HG03575 (cell line): ENCODE measurements around the gene DLEC1.

Source experiments
- ATAC-seq: cut with Tn5 transposase; IDR thresholded peaks from one replicate; pipeline ENCODE4 v1.9.1; 2021; ENCODE audit not compliant: unreplicated experiment, insufficient number of reproducible peaks, low FRiP score; ENCODE audit errors: extremely low read depth

DLEC1 gene, protein sequence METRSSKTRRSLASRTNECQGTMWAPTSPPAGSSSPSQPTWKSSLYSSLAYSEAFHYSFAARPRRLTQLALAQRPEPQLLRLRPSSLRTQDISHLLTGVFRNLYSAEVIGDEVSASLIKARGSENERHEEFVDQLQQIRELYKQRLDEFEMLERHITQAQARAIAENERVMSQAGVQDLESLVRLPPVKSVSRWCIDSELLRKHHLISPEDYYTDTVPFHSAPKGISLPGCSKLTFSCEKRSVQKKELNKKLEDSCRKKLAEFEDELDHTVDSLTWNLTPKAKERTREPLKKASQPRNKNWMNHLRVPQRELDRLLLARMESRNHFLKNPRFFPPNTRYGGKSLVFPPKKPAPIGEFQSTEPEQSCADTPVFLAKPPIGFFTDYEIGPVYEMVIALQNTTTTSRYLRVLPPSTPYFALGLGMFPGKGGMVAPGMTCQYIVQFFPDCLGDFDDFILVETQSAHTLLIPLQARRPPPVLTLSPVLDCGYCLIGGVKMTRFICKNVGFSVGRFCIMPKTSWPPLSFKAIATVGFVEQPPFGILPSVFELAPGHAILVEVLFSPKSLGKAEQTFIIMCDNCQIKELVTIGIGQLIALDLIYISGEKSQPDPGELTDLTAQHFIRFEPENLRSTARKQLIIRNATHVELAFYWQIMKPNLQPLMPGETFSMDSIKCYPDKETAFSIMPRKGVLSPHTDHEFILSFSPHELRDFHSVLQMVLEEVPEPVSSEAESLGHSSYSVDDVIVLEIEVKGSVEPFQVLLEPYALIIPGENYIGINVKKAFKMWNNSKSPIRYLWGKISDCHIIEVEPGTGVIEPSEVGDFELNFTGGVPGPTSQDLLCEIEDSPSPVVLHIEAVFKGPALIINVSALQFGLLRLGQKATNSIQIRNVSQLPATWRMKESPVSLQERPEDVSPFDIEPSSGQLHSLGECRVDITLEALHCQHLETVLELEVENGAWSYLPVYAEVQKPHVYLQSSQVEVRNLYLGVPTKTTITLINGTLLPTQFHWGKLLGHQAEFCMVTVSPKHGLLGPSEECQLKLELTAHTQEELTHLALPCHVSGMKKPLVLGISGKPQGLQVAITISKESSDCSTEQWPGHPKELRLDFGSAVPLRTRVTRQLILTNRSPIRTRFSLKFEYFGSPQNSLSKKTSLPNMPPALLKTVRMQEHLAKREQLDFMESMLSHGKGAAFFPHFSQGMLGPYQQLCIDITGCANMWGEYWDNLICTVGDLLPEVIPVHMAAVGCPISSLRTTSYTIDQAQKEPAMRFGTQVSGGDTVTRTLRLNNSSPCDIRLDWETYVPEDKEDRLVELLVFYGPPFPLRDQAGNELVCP (N-terminal part only)

DNA sequence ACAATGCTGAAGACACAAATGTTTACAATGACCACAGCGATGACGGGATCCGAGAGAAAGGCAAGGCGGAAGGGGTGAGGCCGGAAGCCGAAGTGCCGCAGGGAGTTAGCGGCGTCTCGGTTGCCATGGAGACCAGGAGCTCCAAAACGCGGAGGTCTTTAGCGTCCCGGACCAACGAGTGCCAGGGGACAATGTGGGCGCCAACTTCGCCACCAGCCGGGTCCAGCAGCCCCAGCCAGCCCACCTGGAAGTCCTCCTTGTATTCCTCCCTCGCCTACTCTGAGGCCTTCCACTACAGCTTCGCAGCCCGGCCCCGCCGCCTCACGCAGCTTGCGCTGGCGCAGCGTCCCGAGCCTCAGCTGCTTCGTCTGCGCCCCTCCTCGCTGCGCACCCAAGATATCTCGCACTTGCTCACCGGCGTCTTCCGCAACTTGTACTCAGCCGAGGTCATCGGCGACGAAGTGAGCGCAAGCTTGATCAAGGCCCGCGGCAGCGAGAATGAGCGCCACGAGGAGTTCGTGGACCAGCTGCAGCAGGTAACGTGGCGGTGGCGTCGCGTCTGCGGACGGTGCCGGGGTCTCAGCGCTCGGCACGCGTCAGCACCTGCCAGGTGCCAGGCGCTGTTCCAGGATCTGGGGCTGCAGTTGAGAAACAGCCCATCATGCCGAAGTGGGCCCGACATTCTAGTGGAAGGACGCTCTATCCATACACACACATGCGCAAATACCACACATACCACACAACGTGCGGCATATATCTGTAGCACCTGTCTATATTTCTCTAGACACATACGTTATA is at the start of gene DLEC1:
DLEC1 (plus strand) TSS at position 108 of the 798 bp plus-strand sequence; CDS start at position 126, 18 bp downstream.
- ATAC-seq: no peak

DNA sequence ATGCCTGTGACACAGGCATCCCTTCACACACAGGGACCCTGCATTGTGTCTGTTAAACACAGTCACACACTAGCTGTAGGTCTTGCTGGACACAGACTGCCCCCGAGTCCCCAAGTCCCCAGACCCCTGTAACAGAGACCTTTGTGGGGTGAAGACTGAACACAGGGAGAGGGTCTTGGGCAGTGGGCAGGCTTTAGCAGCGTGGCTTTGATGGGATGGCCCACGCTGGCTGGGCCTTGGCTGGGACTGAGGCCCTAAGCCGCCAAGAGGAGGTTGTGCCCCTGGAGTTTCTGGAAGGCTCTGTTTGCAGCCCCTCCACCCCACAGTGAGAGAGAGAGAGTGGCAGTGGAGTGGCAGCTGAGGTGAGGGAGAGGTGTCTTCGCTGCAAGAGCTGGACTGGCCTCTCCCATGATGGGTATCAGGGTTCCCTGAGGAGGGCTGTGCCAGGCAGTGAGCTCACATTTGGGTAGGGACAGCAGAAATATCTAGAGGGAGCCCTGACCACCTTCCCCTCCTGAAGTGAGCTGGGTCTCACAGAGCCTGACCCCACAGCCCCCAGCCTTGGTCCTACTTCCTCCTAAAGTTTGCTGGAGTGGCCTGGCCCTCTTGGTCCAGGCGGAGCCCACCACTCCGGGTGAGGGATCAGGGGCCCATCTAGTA is 49.1 kb upstream of the DLEC1 start:
- no peak for ATAC-seq

DNA sequence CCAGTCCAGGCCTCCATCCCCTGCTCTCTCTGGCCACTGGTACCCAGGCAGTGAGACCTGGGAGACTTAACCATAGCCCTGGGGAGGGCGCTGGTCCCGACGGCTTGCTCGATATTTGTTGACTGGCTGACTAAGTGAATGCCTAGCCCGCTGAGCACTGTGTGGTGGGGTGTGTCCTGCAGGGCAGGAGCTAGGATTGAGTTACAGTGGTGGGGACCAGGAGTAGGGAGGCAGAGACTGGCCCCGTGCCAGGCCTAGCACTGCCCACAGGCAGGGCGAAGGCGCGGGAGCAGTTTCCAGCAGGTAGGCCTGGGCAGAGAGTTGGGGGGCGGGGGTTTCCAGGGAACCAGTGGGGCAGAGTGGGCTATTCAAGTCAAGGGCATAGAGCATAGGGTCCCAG is 48.5 kb upstream of the DLEC1 start, which contains the start of gene VILL:
VILL (plus strand) TSS at position 260 of the 400 bp plus-strand sequence. CDS start 2,887 bp downstream, outside the sequence.
- ATAC-seq: no peak

DNA sequence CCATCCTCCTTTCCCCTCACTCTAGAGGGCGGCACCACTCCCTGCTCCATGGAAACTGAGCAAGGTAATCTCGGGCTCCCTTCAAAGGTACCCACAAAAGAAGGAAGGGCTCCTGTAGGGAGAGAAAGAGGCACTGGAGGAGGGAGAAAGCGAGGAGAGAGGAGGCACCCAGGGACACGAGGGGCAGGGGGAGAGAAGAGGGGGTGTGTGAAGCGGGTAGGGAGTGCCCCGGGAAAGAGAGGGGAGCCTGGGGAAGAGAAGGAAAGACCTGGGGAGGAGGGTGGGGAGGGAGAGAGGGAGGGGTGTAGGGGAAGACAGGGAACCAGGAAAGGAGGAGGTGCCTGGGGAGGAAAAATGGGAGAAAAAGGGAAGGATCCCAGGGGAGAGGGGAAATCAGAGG is 47.9 kb upstream of the DLEC1 start:
- no peak for ATAC-seq

DNA sequence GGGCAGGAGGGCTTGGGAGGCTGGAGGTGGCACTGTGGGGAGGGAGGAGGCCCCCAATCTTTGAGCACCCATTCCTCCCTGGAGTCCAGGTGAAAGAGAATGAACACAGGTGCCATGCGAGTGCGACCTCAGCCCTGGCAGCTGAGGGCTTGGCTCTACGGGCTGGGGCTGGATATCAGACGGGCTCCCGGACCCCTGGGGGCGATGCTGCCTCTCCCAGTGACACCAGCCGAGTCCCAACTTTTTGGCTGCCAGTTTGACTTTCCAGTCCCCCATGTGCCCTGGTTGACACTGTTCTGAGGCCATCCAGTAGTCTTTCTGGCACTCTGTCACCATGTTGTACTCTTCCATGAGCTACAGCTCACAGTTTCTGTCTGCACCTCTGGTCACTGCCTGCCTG is 47.2 kb upstream of the DLEC1 start:
- no peak for ATAC-seq

DNA sequence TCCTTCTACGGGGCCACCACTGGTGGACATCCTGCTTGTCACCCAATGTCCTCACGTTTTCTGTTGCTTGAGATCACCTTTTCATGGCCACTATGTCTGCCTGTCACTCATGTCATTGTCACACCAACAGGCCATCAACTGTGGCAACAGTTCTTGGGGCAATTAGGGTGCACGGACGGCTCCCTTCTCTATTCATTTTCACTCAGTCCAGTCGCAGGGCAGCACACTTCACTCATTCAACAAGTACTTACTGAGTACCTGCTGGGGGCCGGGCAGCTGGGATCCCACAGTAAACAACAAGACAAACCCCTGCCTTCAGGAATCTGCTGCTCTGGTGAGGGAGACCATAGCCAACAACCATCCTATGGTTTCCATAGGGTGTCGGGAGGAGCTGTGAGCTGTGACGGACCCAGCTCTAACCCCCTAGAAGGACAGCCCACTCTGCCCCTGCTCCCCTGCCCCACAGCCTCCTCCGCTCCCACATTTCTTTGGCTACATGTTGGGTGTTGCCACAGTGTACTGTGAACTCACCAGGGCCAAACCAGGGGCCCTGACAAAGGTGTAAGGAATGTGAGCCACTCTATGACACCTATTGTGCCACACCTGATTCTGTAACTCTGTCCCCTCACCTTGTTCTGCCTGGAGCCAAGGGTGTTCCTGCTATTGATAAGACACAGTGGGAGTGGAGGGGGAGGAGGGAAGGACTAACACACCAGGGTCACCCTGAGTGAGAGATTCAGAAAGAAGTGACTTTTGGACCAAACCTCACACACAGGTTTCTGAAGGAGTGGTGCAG is 46.5 kb upstream of the DLEC1 start:
- no peak for ATAC-seq

DNA sequence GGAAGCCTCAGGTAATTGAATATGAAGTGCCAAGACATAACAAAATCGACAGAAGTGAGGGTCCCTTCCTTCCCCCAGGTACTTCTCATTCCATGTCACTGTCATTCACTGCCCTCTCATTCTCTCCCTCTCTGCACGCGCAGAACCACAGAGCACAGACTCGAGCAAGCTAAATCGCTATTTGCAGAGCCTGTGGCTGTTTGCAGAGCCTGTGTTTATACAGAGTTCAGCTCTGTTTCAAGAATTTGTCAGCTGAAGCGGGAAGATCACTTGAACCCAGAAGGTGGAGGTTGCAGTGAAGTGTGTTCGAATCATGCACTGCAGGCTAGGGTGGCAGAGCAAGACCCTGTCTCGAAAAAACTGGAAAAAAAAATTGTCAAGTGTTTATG is 45.9 kb upstream of the DLEC1 start:
- no peak for ATAC-seq

DNA sequence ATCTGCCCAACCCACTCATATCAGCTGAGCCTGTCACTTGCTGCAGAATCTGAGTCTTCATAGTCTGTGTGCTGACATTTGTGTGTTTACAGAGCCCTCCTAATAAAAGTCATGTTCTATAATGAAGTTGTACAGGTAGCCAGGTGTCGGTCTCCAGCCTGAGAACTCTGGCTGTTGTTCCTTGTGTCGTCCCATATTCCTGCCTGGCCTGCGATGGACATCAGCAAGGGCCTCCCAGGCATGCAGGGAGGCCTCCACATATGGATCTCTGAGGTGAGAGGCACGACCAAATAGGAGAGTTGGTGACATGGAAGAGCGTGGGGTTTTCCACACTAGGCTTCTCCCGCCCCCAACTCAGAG is 45.6 kb upstream of the DLEC1 start:
- ATAC-seq: no peak

DNA sequence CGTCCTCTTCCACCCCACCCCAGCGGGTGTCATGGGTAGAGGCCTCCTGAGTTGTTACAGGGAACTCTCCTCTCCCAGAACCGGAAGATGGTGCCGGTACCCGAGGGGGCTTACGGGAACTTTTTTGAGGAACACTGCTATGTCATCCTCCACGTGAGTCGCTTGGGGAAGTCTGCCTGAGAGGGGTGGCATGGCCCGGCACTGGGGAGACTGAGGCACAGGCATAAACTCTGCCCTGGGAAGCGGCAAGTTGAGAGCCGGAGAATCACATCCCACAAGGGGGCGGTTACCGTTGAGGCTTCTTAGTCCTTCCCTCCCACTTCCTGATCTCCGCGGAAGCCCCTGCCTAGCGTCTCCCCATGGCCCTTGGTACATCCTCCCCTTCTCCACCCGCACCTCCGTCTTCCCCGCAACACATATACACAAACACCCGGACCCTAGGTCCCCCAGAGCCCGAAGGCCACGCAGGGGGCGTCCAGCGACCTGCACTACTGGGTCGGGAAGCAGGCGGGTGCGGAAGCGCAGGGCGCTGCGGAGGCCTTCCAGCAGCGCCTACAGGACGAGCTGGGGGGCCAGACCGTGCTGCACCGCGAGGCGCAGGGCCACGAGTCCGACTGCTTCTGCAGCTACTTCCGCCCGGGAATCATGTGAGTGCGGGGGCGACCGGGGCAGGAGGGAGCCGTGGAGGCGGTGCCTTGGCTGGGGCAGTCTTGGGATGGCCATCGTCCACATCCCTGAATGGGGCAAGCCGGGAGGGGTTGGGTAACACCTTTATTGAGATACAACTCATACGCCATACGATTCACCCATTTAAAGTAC is 45.0 kb upstream of the DLEC1 start:
- ATAC-seq: peak; percentile 34

DNA sequence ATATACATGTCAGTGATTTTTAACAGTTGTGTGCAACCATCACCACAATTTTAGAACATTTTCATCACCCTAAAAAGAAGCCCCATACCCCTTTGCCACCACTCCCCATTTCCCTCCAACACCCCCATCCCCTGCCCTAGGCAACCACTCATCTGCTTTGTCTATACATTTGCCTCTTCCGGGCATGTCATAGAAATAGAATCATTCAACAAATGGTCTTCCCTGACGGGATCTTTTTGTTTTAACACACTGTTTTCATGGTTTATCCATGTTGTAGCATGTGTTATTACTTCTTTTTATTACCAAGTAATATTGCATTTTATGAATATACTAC is 44.4 kb upstream of the DLEC1 start:
- no peak for ATAC-seq

DNA sequence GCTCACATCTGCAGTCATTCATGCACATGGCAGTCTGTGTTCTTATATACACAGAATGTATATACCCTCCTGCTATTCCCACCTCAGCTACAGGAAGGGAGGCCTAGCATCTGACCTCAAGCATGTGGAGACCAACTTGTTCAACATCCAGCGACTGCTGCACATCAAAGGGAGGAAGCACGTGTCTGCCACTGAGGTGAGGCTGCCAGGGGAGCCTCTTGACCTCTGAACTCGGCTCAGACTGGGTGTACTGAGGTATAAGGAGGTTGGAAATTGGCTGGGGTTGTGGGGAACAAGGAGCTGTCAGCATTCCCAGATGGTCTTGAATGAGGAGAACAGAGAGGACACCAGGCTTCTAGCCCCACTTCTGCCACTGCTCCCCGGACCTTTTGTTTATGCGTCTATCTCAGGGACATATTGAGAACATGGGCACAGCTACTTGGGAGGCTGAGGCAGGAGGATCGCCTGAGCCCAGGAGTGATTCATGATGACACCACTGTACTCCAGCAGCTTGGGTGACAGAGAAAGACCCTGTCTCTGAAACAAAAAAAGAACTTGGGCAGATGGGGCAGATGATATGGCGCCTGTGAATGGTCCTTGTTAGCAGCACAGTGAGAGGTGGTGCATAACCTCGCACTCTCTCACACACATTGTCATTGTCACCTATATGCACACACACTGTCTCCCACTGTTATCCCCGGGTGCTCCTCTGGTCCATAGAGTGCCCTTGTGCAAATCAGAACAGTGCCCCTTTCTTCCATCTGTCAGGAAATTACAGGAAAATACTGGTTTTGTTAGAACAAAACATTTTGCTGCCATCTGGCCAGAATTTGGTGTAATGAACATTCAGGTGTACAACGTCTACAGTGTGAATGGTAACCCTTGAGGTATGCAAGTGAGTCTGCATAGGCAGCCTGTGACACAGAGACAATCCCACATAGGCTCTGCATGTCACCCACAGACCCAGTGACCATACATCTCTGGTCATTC is 43.1 kb upstream of the DLEC1 start:
- ATAC-seq: no peak

DNA sequence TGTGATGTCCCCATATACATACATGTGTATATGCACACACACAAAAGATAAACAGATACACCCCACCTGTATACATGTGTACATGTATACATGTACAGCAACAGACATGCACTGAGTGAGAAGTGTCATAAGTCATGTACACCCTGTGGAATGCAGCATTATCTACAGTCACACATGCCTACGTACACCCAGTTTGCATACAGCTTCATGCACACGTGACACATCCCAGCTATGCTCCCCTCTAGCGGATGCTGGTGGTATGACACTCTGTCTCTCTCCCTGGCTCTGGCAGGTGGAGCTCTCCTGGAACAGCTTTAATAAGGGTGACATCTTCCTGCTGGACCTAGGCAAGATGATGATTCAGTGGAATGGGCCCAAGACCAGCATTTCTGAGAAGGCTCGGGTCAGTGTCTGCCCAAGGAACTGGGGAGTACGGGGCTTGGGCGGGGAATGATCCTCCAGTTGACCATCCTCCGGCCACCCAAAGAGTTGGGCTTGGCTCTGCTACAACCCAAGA is 42.2 kb upstream of the DLEC1 start:
- ATAC-seq: peak; percentile 43

DNA sequence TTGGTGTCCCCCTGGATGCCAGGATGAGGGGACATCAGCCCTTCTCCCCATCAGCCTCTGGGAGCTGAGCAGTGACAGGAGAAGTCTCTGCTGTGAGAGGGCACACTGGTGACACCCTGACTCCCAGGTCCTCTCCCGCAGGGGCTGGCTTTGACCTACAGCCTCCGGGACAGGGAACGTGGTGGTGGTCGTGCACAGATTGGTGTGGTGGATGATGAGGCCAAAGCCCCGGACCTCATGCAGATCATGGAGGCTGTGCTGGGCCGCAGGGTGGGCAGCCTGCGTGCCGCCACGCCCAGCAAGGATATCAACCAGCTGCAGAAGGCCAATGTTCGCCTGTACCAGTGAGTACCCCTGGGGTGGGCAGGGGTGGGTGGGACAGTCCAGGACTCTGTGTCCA is 41.7 kb upstream of the DLEC1 start:
- ATAC-seq: no peak

DNA sequence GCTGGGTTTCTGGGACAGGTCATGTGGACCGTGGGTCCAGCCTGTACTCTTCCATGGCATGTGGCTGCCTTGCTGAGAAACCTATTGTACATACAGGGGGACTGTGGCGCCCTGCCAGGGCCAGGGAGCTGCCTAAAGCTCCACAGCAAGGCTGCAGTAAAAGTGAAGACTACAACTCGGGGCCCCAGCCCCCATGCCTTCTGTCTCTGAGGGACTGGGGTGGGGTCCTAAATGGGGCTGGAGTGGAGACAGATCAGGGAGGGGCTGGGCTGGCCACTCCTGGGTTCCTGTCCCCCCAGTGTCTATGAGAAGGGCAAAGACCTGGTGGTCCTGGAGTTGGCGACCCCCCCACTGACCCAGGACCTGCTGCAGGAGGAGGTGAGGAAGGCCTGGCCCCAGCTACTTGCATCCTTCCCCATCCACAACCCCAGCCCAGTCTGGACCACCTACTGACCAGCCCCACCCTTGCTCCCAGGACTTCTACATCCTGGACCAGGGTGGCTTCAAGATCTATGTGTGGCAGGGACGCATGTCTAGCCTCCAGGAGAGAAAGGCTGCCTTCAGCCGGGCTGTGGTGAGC is 41.1 kb upstream of the DLEC1 start:
- ATAC-seq: no peak

DNA sequence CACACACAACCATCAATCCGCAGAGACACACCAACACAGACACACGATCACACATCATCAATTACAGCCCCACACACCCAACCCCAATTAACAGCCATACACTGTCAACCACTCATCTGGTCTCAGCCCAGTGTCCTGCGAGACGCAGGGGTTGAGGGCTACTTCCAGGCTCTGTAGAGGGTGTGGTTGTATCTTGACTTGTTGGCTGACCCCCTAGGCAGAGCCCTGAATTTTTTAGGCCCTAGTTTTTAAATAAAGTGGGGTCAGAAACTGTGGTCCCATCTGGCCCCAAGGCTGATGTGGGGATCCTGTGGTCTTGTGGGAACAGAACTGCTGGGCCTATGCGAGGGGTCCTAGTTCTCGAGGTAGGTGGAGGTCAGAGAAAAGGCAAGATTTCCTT is 39.2 kb upstream of the DLEC1 start:
- ATAC-seq: no peak
